Left ventricle myocardium inferior (tissue), 1 donor: Measurements from ENCODE around the gene BTRC. TPM values are rescaled to one million over a fixed set of nuclear protein-coding genes. Genes with fewer than 3 reads are reported as not detected.
"Not testable (repeated sequence)": the region's sequence is repeated elsewhere in the genome, so short reads cannot be mapped to it uniquely, and the experiment has no call there.

Experiments
- DNase-seq: peaks from one replicate; pipeline ENCODE4 v3.0.0-alpha.2; 2020
- H3K27ac ChIP-seq: fragments of 200-600 bp; replicated peaks from 2 replicates; pipeline ENCODE4 v1.8.0; 2021
- H3K27me3 ChIP-seq: fragments of 200-600 bp; 2 replicates; pipeline ENCODE4 v1.8.0; 2021; ENCODE audit warnings: low read depth
- H3K36me3 ChIP-seq: fragments of 200-600 bp; 2 replicates; pipeline ENCODE4 v1.8.0; 2021
- H3K4me1 ChIP-seq: fragments of 200-600 bp; 2 replicates; pipeline ENCODE4 v1.8.0; 2021
- H3K4me3 ChIP-seq: fragments of 200-600 bp; 2 replicates; pipeline ENCODE4 v1.8.0; 2021; ENCODE audit warnings: mild to moderate bottlenecking, moderate library complexity
- H3K9me3 ChIP-seq: fragments of 200-600 bp; replicated peaks from 2 replicates; pipeline ENCODE4 v1.8.0; 2021
- intact Hi-C: fragments of 100-400 bp; cut with micrococcal nuclease; formaldehyde crosslinking; loops from one replicate; pipeline ENCODE4 v1.11.0; 2022
- total RNA-seq: library from RNA; stranded (reverse); fragmentation: NEBNext Ultra II Directional; extraction: Animal tissue kit (Norgen Biotek cat#: 25700); gene quantifications from one replicate; pipeline ENCODE4 v1.2.1, GENCODE V29; 2021
- TF ChIP-seq, protein P1 (sequence below): fragments of 200-600 bp; IDR thresholded peaks from 2 replicates; pipeline ENCODE4 v1.8.0; 2021; ENCODE audit warnings: antibody characterized with exemption, mild to moderate bottlenecking, borderline replicate concordance
- donor health status: DM: no; HTN: yes; CAD: no; lungs with severe emphysema.

Gene BTRC
- total RNA-seq, 1 donor from 2014 or later, result 34.8 TPM

GRCh38 chr10:101337836-101338235 lies 16.1 kb upstream of the BTRC start:
- Histone ChIP-seq H3K9me3 (no peaks in the 10 kb centered on the region), H3K4me1 (no peaks in the 10 kb centered on the region), H3K27ac (no peak overlapping the region), H3K36me3 (no peaks in the 10 kb centered on the region), H3K4me3 (no peak overlapping the region), H3K27me3 (no peaks in the 10 kb centered on the region)
- TF ChIP-seq, protein P1, sequence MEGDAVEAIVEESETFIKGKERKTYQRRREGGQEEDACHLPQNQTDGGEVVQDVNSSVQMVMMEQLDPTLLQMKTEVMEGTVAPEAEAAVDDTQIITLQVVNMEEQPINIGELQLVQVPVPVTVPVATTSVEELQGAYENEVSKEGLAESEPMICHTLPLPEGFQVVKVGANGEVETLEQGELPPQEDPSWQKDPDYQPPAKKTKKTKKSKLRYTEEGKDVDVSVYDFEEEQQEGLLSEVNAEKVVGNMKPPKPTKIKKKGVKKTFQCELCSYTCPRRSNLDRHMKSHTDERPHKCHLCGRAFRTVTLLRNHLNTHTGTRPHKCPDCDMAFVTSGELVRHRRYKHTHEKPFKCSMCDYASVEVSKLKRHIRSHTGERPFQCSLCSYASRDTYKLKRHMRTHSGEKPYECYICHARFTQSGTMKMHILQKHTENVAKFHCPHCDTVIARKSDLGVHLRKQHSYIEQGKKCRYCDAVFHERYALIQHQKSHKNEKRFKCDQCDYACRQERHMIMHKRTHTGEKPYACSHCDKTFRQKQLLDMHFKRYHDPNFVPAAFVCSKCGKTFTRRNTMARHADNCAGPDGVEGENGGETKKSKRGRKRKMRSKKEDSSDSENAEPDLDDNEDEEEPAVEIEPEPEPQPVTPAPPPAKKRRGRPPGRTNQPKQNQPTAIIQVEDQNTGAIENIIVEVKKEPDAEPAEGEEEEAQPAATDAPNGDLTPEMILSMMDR, result no peak
- intact Hi-C loops, result no loop called here
- no peak for DNase-seq

- no peaks in the 10 kb centered on the region for H3K27me3 ChIP-seq
- H3K9me3 ChIP-seq, result no peaks in the 10 kb centered on the region
- no peaks in the 10 kb centered on the region for H3K36me3 ChIP-seq
- TF ChIP-seq, protein P1, result no peak
- no peaks in the 10 kb centered on the region for H3K4me1 ChIP-seq
- intact Hi-C loops, result no loop called here
- no peak overlapping the region for H3K4me3 ChIP-seq
- no peak for DNase-seq
- no peak overlapping the region for H3K27ac ChIP-seq
Measured at GRCh38 chr10:101341438-101341837, 12.5 kb upstream of the BTRC start.

DNA sequence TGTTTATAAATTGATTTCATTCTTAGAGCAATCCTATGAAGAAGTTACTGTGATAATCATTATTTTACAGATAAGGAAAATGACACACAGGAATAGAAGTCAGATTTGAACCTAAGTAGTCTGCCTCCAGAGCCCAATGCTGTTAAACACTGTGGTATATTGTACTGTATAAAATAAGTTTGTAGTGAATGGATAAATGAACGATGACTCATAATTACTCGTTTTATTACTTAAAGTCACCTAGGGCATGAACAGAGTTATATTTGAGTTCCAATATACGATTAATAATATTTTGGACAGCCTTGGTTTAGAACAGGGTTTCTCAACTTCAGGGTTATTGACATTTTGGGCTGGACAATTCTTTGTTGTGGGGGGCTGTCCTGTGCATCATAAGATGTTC lies 7.8 kb upstream of the BTRC start:
- H3K9me3 ChIP-seq, result no peaks in the 10 kb centered on the region
- intact Hi-C loops, result no loop called here
- no peak overlapping the region for H3K27ac ChIP-seq

GRCh38 chr10:101351017-101351416 lies 2.9 kb upstream of the BTRC start:
- intact Hi-C loops, result no loop called here
- no peaks in the 10 kb centered on the region for H3K9me3 ChIP-seq
- H3K4me3 ChIP-seq, result no peak overlapping the region
- H3K4me1 ChIP-seq, result peaks cover 26% of the 10 kb centered on the region
- H3K27me3 ChIP-seq, result peaks cover 12% of the 10 kb centered on the region
- no peak for DNase-seq
- no peaks in the 10 kb centered on the region for H3K36me3 ChIP-seq
- TF ChIP-seq, protein P1, result no peak
- no peak overlapping the region for H3K27ac ChIP-seq

More for the DNA sequence above, 7.8 kb upstream of the BTRC start:
- no peak for DNase-seq
- Histone ChIP-seq H3K27me3 (peaks cover 12% of the 10 kb centered on the region), H3K36me3 (no peaks in the 10 kb centered on the region), H3K4me1 (no peaks in the 10 kb centered on the region), H3K4me3 (no peak overlapping the region)
- TF ChIP-seq, protein P1, result no peak

DNA sequence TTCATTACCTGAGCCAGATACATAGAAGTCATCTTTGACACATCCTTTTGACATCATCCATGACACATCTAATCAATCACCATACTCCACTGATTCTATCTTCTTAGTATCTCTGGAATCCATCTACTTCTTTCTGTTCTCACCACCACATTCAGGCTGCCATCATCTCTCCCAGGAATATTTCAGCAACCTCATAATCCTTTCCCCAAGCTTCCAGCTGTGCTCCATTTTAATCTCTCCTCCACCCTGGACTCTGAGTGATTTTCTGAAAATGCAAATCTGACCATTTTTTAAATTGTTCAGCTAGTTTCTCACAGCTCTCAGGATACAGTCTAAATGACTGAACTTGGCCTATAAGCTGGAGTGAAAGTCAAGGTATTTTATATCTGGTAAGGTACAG lies 2.5 kb upstream of the BTRC start:
- intact Hi-C loops, result no loop called here
- TF ChIP-seq, protein P1, result no peak
- peaks cover 12% of the 10 kb centered on the region for H3K27me3 ChIP-seq
- H3K27ac ChIP-seq, result no peak overlapping the region
- H3K9me3 ChIP-seq, result no peaks in the 10 kb centered on the region
- no peak overlapping the region for H3K4me3 ChIP-seq
- H3K4me1 ChIP-seq, result peaks cover 31% of the 10 kb centered on the region
- no peak for DNase-seq
- H3K36me3 ChIP-seq, result no peaks in the 10 kb centered on the region

DNA sequence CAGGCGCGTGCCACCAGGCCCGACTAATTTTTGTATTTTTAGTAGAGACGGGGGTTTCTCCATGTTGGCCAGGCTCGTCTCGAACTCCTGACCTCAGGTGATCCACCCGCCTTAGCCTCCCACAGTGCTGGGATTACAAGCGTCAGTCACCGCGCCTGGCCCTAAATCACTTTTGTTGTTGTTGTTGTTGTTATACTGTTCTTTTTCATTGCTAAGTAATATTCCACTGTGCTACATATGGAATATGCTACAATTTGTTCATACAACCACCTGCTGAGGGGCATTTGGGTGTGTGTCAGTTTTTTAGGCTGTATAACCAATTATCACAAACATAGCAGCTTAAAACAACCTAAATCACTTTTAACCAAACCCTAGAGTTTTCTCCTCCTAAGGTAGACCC lies 1.1 kb upstream of the BTRC start:
- intact Hi-C loops, H3K27ac ChIP-seq, DNase-seq, H3K9me3 ChIP-seq, H3K36me3 ChIP-seq: not testable (repeated sequence)
- peaks cover 44% of the 10 kb centered on the region for H3K4me1 ChIP-seq
- peaks cover 12% of the 10 kb centered on the region for H3K27me3 ChIP-seq
- H3K4me3 ChIP-seq, result peak overlapping the region; percentile 86
